A549 (cell line): ENCODE data around the gene CYFIP2. TPM values are rescaled to one million over a fixed set of nuclear protein-coding genes. Genes with fewer than 3 reads are reported as not detected.

ENCODE experiments used
- ATAC-seq, 2 experiments: fragments of 200-7000 bp in 1 of 2; fragments of >200 bp in 1 of 2; cut with Nextera tagmentation in 1 of 2; cut with Tn5 transposase in 1 of 2; 3 replicates each; pipeline versions ENCODE4 v1.8.0 to v1.9.1; 2018 to 2020; ENCODE audit warnings: mild to moderate bottlenecking in 1 of 2, moderate library complexity in 1 of 2
- CTCF ChIA-PET: fragments of 300-600 bp; sonication (Branson Sonifier 250); formaldehyde crosslinking; extraction: SDS; loops from one replicate; lab custom pipeline; 2021; ENCODE audit warnings: antibody characterized with exemption, inconsistent platforms; lab: Yijun Ruan, JAX
- POLR2A ChIA-PET: fragments of 350-600 bp; formaldehyde crosslinking; extraction: SDS; loops from one replicate; lab custom pipeline; 2021; ENCODE audit warnings: antibody characterized with exemption, inconsistent platforms; lab: Yijun Ruan, JAX
- DNase-seq, 2 experiments: peaks; one replicate each; pipeline versions ENCODE4 v3.0.0 to v3.0.0-alpha.2; 2011 to 2016; ENCODE audit warnings: low read depth in 1 of 2, low spot score in 1 of 2
- FAIRE-seq: peaks from 2 replicates; lab custom pipeline; 2011; peaks lifted over from hg19 to GRCh38; lab: Jason Lieb, UNC
- H3K27ac ChIP-seq, 2 experiments: fragments of >200 bp; sonication (Bioruptor Twin); formaldehyde crosslinking; 3 replicates each; pipeline ENCODE4 v1.5.1; 2016 to 2017
- H3K4me1 ChIP-seq: fragments of >200 bp; sonication (Bioruptor Twin); formaldehyde crosslinking; 3 replicates; pipeline ENCODE4 v1.6.1; 2016
- H3K4me2 ChIP-seq: fragments of >200 bp; sonication (Bioruptor Twin); formaldehyde crosslinking; 3 replicates; pipeline ENCODE4 v1.6.1; 2016
- H3K4me3 ChIP-seq: fragments of >200 bp; sonication (Bioruptor Twin); formaldehyde crosslinking; 3 replicates; pipeline ENCODE4 v1.5.1; 2016
- H3K9me3 ChIP-seq: fragments of >200 bp; sonication (Bioruptor Twin); formaldehyde crosslinking; 3 replicates; pipeline ENCODE4 v1.6.1; 2016
- CBX2 ChIP-seq: fragments of 200-600 bp; sonication (generic); IDR thresholded peaks from 2 replicates; pipeline ENCODE4 v1.6.1; 2016; ENCODE audit warnings: low read depth, mild to moderate bottlenecking, borderline replicate concordance
- CHD2 ChIP-seq: fragments of 150-350 bp; IDR thresholded peaks from 2 replicates; pipeline ENCODE4 v1.6.1; 2014; ENCODE audit warnings: low read length; ENCODE audit not compliant: partially characterized antibody
- EP300 ChIP-seq, 2 experiments: fragments of >200 bp; sonication (Bioruptor Twin); formaldehyde crosslinking; IDR thresholded peaks; 2 replicates in 1 of 2; 3 replicates in 1 of 2; pipeline ENCODE4 v1.6.1; 2016 to 2017
- ESRRA ChIP-seq: fragments of 150-350 bp; IDR thresholded peaks from 2 replicates; pipeline ENCODE4 v1.6.1; 2014; ENCODE audit warnings: mild to moderate bottlenecking, low read length, borderline replicate concordance
- FOSB ChIP-seq: fragments of 250-450 bp; sonication (Bioruptor Pico); IDR thresholded peaks from 2 replicates; pipeline ENCODE4 v1.5.0; 2020; ENCODE audit warnings: mild to moderate bottlenecking, moderate library complexity
- HEYL ChIP-seq: fragments of 250-450 bp; sonication (Bioruptor Pico); IDR thresholded peaks from 2 replicates; pipeline ENCODE4 v1.8.0; 2021; ENCODE audit warnings: mild to moderate bottlenecking, moderate library complexity
- HOXB5 ChIP-seq: fragments of 250-450 bp; sonication (Bioruptor Pico); IDR thresholded peaks from 2 replicates; pipeline ENCODE4 v1.5.0; 2020; ENCODE audit warnings: mild to moderate bottlenecking, moderate library complexity
- JUN ChIP-seq, 2 experiments: fragments of >200 bp; sonication (Bioruptor Twin); formaldehyde crosslinking; IDR thresholded peaks; 2 replicates in 1 of 2; 3 replicates in 1 of 2; pipeline ENCODE4 v1.6.1; 2016 to 2017
- JUNB ChIP-seq: fragments of >200 bp; sonication (Bioruptor Twin); formaldehyde crosslinking; IDR thresholded peaks from 2 replicates; pipeline ENCODE4 v1.6.1; 2016
- KDM5A ChIP-seq: fragments of 200-600 bp; sonication (generic); IDR thresholded peaks from 2 replicates; pipeline ENCODE4 v1.6.1; 2016; ENCODE audit warnings: antibody characterized with exemption, mild to moderate bottlenecking
- MAZ ChIP-seq: fragments of 150-350 bp; IDR thresholded peaks from 2 replicates; pipeline ENCODE4 v1.6.1; 2014; ENCODE audit warnings: antibody characterized with exemption, low read depth, low read length, borderline replicate concordance
- MYC ChIP-seq: IDR thresholded peaks from 2 replicates; pipeline ENCODE4 v1.6.1; 2012; ENCODE audit warnings: mild to moderate bottlenecking, inconsistent platforms, low read length, improper control_type of control experiment, borderline replicate concordance
- NR3C1 ChIP-seq: fragments of >200 bp; sonication (Bioruptor Twin); formaldehyde crosslinking; IDR thresholded peaks from 3 replicates; pipeline ENCODE4 v1.6.1; 2017
- POLR2AphosphoS2 ChIP-seq: conservative IDR thresholded peaks from 2 replicates; pipeline ENCODE4 v1.6.1; 2012; ENCODE audit warnings: low read length, improper control_type of control experiment, inconsistent platforms
- RAD21 ChIP-seq, 2 experiments: fragments of >200 bp in 1 of 2; sonication (Bioruptor Twin) in 1 of 2; formaldehyde crosslinking in 1 of 2; IDR thresholded peaks in 1 of 2; conservative IDR thresholded peaks in 1 of 2; 2 replicates in 1 of 2; 3 replicates in 1 of 2; pipeline ENCODE4 v1.6.1; 2012 to 2018; ENCODE audit warnings: inconsistent platforms in 1 of 2
- RNF2 ChIP-seq: fragments of 200-600 bp; sonication (generic); IDR thresholded peaks from 2 replicates; pipeline ENCODE4 v1.6.1; 2016; ENCODE audit warnings: low read depth, mild to moderate bottlenecking, antibody characterized with exemption, moderate library complexity, borderline replicate concordance
- SMC3 ChIP-seq: fragments of >200 bp; sonication (Bioruptor Twin); formaldehyde crosslinking; IDR thresholded peaks from 3 replicates; pipeline ENCODE4 v1.6.1; 2018; ENCODE audit warnings: inconsistent platforms
- SREBF2 ChIP-seq: fragments of 450-650 bp; IDR thresholded peaks from 2 replicates; pipeline ENCODE4 v1.6.1; 2014; ENCODE audit warnings: mild to moderate bottlenecking, moderate library complexity
- TP53 ChIP-seq: fragments of 250-450 bp; sonication (Bioruptor Pico); IDR thresholded peaks from 2 replicates; pipeline ENCODE4 v1.5.0; 2021; ENCODE audit warnings: mild to moderate bottlenecking, moderate library complexity
- ZC3H11A ChIP-seq: fragments of 450-650 bp; IDR thresholded peaks from 2 replicates; pipeline ENCODE4 v1.6.1; 2014; ENCODE audit warnings: antibody characterized with exemption, mild to moderate bottlenecking
- WGBS: methylation state at CpG from one replicate; pipeline ENCODE4 v1.1.6; 2017; ENCODE audit errors: missing lambda C conversion rate; 5-methylcytosine and 5-hydroxymethylcytosine counted together
- polyA plus RNA-seq, 4 experiments: library from polyadenylated mRNA; depleted of rRNA in 3 of 4; stranded (reverse); fragments of >200 nt; fragmentation: RNase III in 1 of 4; extraction: RNeasy Plus Mini Kit Qiagen cat#74134 plus additional on column Dnase treatment in 1 of 4; gene quantifications; 2 replicates in 3 of 4; 3 replicates in 1 of 4; pipeline ENCODE4 v1.2.3, GENCODE V29; 2011 to 2017
- TF ChIP-seq, protein P1 (sequence below): fragments of 150-350 bp; IDR thresholded peaks from 2 replicates; pipeline ENCODE4 v1.6.1; 2014; ENCODE audit warnings: low read depth, mild to moderate bottlenecking, low read length
- TF ChIP-seq, protein P2 (sequence below): fragments of 200-600 bp; sonication (generic); IDR thresholded peaks from 2 replicates; pipeline ENCODE4 v1.6.1; 2016; ENCODE audit warnings: antibody characterized with exemption, mild to moderate bottlenecking, moderate library complexity
- TF ChIP-seq, protein P3 (sequence below): IDR thresholded peaks from 2 replicates; pipeline ENCODE4 v1.6.1; 2012
- TF ChIP-seq, protein P4 (sequence below): IDR thresholded peaks from 2 replicates; pipeline ENCODE4 v1.6.1; 2012
- TF ChIP-seq, protein P5 (sequence below): fragments of >200 bp; sonication (Bioruptor Twin); formaldehyde crosslinking; IDR thresholded peaks from 3 replicates; pipeline ENCODE4 v1.6.1; 2016
- TF ChIP-seq, protein P6 (sequence below): fragments of >200 bp; sonication (Bioruptor Twin); formaldehyde crosslinking; IDR thresholded peaks from 3 replicates; pipeline ENCODE4 v1.5.1; 2016

CYFIP2 gene
- polyA plus RNA-seq, 2 of the 4 experiments (the other 2 are of a cell fraction) = 9.0 to 18.6 TPM

DNA sequence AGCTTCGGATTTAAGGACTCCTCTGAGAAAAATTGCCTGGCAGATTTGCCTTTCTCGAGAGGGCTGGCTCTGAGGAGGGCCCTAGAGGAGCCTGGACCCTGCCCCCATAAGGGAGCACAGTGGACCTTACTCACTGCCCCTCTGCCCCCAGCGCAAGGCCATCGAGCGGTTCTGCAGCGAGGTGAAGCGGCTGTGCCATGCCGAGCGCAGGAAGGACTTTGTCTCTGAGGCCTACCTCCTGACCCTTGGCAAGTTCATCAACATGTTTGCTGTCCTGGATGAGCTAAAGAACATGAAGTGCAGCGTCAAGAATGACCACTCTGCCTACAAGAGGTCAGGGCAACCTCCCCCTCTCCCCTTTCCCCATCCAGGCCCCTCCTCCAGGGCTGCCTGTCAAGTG lies 34.6 kb downstream of the CYFIP2 start:
- WGBS = 82% methylated on average over 10 of the region's 10 CpGs
- ChIA-PET CTCF (interaction anchor here (0.7 to 6.0 kb wide), 8 partner anchors 9 to 443 kb away, joined by 3 to 28 read pairs (median 5); partner anchors contain the start of gene LSM11), POLR2A (no interaction called here)
- ATAC-seq (no peak), DNase-seq (no peak), FAIRE-seq (no peak)
- Histone ChIP-seq H3K9me3 (no peaks in the 10 kb centered on the region), H3K4me2 (no peak overlapping the region), H3K4me1 (no peaks in the 10 kb centered on the region), H3K4me3 (no peak overlapping the region), H3K27ac (no peak overlapping the region)
- TF ChIP-seq TP53 (CRISPR knock-in tag) = no peak

DNA sequence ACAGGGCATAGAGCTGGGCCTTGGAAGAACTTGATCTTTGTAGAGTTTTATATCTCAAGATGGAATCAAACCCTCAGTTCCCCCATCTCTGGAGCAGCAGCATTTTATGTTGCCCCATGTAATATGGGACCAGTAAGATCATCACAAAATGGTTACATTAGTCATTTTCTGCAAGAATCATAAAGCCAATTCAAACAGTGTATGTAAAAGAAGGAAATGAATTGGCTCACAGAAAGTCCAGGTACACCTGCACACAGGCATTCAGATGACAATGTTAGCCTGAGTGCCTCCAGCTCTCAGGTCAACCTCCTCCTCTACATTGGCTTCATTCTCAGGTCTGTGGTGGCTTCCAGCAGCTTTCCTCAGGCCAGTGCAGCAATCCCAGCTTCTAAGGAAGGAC lies 35.1 kb downstream of the CYFIP2 start:
- FAIRE-seq (no peak), ATAC-seq (no peak), DNase-seq (no peak)
- Histone ChIP-seq H3K27ac (no peak overlapping the region), H3K9me3 (no peaks in the 10 kb centered on the region), H3K4me3 (no peak overlapping the region), H3K4me2 (no peak overlapping the region), H3K4me1 (no peaks in the 10 kb centered on the region)
- ChIA-PET POLR2A (interaction anchor here (0.6 kb wide), 1 partner anchor 56 kb away, joined by 3 read pairs; no protein-coding TSS in a partner anchor), CTCF (interaction anchor here (0.6 to 6.0 kb wide), 3 partner anchors 12 to 982 kb away, joined by 4 to 28 read pairs (median 10); no protein-coding TSS in a partner anchor)
- TF ChIP-seq RAD21 (conservative IDR thresholded peaks at IDR 0.05 in 1 of 2, IDR thresholded peaks at IDR 0.05 in 1 of 2) = no peak
- TF ChIP-seq, protein P1, sequence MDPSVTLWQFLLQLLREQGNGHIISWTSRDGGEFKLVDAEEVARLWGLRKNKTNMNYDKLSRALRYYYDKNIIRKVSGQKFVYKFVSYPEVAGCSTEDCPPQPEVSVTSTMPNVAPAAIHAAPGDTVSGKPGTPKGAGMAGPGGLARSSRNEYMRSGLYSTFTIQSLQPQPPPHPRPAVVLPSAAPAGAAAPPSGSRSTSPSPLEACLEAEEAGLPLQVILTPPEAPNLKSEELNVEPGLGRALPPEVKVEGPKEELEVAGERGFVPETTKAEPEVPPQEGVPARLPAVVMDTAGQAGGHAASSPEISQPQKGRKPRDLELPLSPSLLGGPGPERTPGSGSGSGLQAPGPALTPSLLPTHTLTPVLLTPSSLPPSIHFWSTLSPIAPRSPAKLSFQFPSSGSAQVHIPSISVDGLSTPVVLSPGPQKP = no peak
- no peak for TF ChIP-seq SREBF2
- TF ChIP-seq NR3C1 = no peak
- TF ChIP-seq JUNB = no peak
- TF ChIP-seq MAZ = no peak
- no peak for TF ChIP-seq HOXB5 (CRISPR knock-in tag)
- no peak for TF ChIP-seq HEYL (CRISPR knock-in tag)
- TF ChIP-seq CHD2 = no peak
- TF ChIP-seq RNF2 = no peak
- TF ChIP-seq ZC3H11A = no peak
- no peak for TF ChIP-seq EP300 (IDR thresholded peaks at IDR 0.05)
- no peak for TF ChIP-seq KDM5A
- no peak for TF ChIP-seq MYC
- TF ChIP-seq, protein P2, sequence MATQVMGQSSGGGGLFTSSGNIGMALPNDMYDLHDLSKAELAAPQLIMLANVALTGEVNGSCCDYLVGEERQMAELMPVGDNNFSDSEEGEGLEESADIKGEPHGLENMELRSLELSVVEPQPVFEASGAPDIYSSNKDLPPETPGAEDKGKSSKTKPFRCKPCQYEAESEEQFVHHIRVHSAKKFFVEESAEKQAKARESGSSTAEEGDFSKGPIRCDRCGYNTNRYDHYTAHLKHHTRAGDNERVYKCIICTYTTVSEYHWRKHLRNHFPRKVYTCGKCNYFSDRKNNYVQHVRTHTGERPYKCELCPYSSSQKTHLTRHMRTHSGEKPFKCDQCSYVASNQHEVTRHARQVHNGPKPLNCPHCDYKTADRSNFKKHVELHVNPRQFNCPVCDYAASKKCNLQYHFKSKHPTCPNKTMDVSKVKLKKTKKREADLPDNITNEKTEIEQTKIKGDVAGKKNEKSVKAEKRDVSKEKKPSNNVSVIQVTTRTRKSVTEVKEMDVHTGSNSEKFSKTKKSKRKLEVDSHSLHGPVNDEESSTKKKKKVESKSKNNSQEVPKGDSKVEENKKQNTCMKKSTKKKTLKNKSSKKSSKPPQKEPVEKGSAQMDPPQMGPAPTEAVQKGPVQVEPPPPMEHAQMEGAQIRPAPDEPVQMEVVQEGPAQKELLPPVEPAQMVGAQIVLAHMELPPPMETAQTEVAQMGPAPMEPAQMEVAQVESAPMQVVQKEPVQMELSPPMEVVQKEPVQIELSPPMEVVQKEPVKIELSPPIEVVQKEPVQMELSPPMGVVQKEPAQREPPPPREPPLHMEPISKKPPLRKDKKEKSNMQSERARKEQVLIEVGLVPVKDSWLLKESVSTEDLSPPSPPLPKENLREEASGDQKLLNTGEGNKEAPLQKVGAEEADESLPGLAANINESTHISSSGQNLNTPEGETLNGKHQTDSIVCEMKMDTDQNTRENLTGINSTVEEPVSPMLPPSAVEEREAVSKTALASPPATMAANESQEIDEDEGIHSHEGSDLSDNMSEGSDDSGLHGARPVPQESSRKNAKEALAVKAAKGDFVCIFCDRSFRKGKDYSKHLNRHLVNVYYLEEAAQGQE = no peak
- no peak for TF ChIP-seq JUN (IDR thresholded peaks at IDR 0.05)

DNA sequence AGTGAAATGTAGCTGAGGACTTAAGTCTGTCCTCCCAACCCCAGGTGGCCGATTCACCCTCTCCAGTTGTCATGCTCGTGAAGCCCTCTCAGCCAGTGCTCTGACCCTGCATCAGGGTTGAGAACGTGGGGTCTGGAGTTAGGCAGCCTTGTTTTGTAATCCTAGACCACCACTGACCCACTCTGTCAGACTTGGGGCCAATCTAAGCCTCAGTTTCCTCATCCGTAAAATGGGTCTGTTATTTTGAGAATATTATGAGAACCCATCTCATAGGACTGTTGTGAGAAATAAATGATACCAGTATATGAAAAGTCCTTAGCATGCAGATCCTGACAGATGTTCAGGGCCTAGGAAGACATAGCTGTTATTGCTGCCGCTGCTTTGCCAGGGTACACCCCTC lies 37.1 kb downstream of the CYFIP2 start:
- DNase-seq = no peak
- Histone ChIP-seq H3K4me3 (no peak overlapping the region), H3K4me1 (no peaks in the 10 kb centered on the region), H3K4me2 (no peak overlapping the region), H3K27ac (no peak overlapping the region), H3K9me3 (no peaks in the 10 kb centered on the region)
- ATAC-seq = no peak
- no peak for FAIRE-seq
- POLR2A ChIA-PET = no interaction called here
- CTCF ChIA-PET = interaction anchor here (0.6 to 2.7 kb wide), 6 partner anchors 15 to 382 kb away, joined by 3 to 16 read pairs (median 4); no protein-coding TSS in a partner anchor
- 80% methylated on average over 5 of the region's 5 CpGs for WGBS
- TF ChIP-seq, protein P3, sequence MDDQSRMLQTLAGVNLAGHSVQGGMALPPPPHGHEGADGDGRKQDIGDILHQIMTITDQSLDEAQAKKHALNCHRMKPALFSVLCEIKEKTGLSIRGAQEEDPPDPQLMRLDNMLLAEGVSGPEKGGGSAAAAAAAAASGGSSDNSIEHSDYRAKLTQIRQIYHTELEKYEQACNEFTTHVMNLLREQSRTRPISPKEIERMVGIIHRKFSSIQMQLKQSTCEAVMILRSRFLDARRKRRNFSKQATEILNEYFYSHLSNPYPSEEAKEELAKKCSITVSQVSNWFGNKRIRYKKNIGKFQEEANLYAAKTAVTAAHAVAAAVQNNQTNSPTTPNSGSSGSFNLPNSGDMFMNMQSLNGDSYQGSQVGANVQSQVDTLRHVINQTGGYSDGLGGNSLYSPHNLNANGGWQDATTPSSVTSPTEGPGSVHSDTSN = no peak
- no peak for TF ChIP-seq JUN (IDR thresholded peaks at IDR 0.05)
- TF ChIP-seq, protein P4, sequence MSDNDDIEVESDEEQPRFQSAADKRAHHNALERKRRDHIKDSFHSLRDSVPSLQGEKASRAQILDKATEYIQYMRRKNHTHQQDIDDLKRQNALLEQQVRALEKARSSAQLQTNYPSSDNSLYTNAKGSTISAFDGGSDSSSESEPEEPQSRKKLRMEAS = no peak
- TF ChIP-seq, protein P5, sequence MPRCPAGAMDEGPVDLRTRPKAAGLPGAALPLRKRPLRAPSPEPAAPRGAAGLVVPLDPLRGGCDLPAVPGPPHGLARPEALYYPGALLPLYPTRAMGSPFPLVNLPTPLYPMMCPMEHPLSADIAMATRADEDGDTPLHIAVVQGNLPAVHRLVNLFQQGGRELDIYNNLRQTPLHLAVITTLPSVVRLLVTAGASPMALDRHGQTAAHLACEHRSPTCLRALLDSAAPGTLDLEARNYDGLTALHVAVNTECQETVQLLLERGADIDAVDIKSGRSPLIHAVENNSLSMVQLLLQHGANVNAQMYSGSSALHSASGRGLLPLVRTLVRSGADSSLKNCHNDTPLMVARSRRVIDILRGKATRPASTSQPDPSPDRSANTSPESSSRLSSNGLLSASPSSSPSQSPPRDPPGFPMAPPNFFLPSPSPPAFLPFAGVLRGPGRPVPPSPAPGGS = no peak
- no peak for TF ChIP-seq CBX2
- TF ChIP-seq SMC3 = no peak
- TF ChIP-seq FOSB (CRISPR knock-in tag) = no peak
- no peak for TF ChIP-seq SREBF2
- TF ChIP-seq, protein P6, sequence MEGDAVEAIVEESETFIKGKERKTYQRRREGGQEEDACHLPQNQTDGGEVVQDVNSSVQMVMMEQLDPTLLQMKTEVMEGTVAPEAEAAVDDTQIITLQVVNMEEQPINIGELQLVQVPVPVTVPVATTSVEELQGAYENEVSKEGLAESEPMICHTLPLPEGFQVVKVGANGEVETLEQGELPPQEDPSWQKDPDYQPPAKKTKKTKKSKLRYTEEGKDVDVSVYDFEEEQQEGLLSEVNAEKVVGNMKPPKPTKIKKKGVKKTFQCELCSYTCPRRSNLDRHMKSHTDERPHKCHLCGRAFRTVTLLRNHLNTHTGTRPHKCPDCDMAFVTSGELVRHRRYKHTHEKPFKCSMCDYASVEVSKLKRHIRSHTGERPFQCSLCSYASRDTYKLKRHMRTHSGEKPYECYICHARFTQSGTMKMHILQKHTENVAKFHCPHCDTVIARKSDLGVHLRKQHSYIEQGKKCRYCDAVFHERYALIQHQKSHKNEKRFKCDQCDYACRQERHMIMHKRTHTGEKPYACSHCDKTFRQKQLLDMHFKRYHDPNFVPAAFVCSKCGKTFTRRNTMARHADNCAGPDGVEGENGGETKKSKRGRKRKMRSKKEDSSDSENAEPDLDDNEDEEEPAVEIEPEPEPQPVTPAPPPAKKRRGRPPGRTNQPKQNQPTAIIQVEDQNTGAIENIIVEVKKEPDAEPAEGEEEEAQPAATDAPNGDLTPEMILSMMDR = no peak
- TF ChIP-seq POLR2AphosphoS2 = no peak
- TF ChIP-seq ESRRA = no peak
